Measurements from ENCODE around the gene MEMO1. TPM values are rescaled to one million over a fixed set of nuclear protein-coding genes. Genes with fewer than 3 reads are reported as not detected.

The MEMO1 gene
- polyA plus RNA-seq, 1 donor (not counting 4 experiments of a cell fraction or from before 2014, with no cell fraction given) = 125 TPM

- Histone ChIP-seq H3K9me3 (ENCODE audit: control insufficient read depth, low read depth, low read length) (no peaks in the 10 kb centered on the region), H3K4me1 (ENCODE audit: control insufficient read depth, extremely low read depth, insufficient read depth, low read length) (peaks cover 39% of the 10 kb centered on the region), H3K4me3 (ENCODE audit: control insufficient read depth in 2 of 3, extremely low read depth in 1 of 3, insufficient read depth in 2 of 3, low read depth in 1 of 3, low read length in 3 of 3) (peak overlapping the region; percentile 86 to 98 (median 97)), H2AFZ (ENCODE audit: control insufficient read depth, low read length) (peak overlapping the region; percentile 22), H3K79me2 (ENCODE audit: control insufficient read depth, insufficient read depth, low read length) (peaks cover 51% of the 10 kb centered on the region), H3K27ac (ENCODE audit: control insufficient read depth, insufficient read depth, low read length) (peak overlapping the region; percentile 72), H3K4me2 (ENCODE audit: control insufficient read depth, extremely low read depth, insufficient read depth, low read depth, low read length) (peak overlapping the region; percentile 91), H3K9me1 (ENCODE audit: control insufficient read depth, extremely low read depth, insufficient read depth, low read length) (peaks cover 3% of the 10 kb centered on the region), H4K20me1 (ENCODE audit: control insufficient read depth, extremely low read depth, insufficient read depth, low read length) (peaks cover 16% of the 10 kb centered on the region), H3K27me3 (ENCODE audit: control insufficient read depth, extremely low read depth, insufficient read depth, low read length) (no peaks in the 10 kb centered on the region), H3K9ac (ENCODE audit: control insufficient read depth, extremely low read depth, insufficient read depth, low read length) (peak overlapping the region; percentile 87), H3K36me3 (ENCODE audit: control insufficient read depth in 2 of 2, extremely low read depth in 1 of 2, insufficient read depth in 2 of 2, low read length in 2 of 2) (no peaks in the 10 kb centered on the region)
- FAIRE-seq = no peak
- TF ChIP-seq, protein P1, sequence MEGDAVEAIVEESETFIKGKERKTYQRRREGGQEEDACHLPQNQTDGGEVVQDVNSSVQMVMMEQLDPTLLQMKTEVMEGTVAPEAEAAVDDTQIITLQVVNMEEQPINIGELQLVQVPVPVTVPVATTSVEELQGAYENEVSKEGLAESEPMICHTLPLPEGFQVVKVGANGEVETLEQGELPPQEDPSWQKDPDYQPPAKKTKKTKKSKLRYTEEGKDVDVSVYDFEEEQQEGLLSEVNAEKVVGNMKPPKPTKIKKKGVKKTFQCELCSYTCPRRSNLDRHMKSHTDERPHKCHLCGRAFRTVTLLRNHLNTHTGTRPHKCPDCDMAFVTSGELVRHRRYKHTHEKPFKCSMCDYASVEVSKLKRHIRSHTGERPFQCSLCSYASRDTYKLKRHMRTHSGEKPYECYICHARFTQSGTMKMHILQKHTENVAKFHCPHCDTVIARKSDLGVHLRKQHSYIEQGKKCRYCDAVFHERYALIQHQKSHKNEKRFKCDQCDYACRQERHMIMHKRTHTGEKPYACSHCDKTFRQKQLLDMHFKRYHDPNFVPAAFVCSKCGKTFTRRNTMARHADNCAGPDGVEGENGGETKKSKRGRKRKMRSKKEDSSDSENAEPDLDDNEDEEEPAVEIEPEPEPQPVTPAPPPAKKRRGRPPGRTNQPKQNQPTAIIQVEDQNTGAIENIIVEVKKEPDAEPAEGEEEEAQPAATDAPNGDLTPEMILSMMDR (optimal IDR thresholded peaks at IDR 0.05 in 1 of 3, IDR thresholded peaks at IDR 0.05 in 1 of 3, conservative IDR thresholded peaks at IDR 0.05 in 1 of 3; ENCODE audit: extremely low read depth in 1 of 3, insufficient read depth in 2 of 3, low read length in 3 of 3) = no peak
- no peak for TF ChIP-seq EZH2 (IDR thresholded peaks at IDR 0.05; ENCODE audit: low read length)
- dilution Hi-C loops (cut with MboI; ENCODE audit: extremely low pct_ligation_motif_present, low sequenced_read_pairs) = no loop called here
- DNase-seq (ENCODE audit: low read depth, low spot score) = no peak
Measured at GRCh38 chr2:32009516-32010256, 1.1 kb downstream of the MEMO1 start.

GRCh38 chr2:32008805-32009515 lies 1.8 kb downstream of the MEMO1 start:
- Histone ChIP-seq H3K27ac (ENCODE audit: control insufficient read depth, insufficient read depth, low read length) (peak overlapping the region; percentile 72), H3K79me2 (ENCODE audit: control insufficient read depth, insufficient read depth, low read length) (peaks cover 59% of the 10 kb centered on the region), H3K4me3 (ENCODE audit: control insufficient read depth in 2 of 3, extremely low read depth in 1 of 3, insufficient read depth in 2 of 3, low read depth in 1 of 3, low read length in 3 of 3) (peak overlapping the region; percentile 86 to 98 (median 97)), H3K9me3 (ENCODE audit: control insufficient read depth, low read depth, low read length) (no peaks in the 10 kb centered on the region), H3K4me2 (ENCODE audit: control insufficient read depth, extremely low read depth, insufficient read depth, low read depth, low read length) (peak overlapping the region; percentile 91), H3K36me3 (ENCODE audit: control insufficient read depth in 2 of 2, extremely low read depth in 1 of 2, insufficient read depth in 2 of 2, low read length in 2 of 2) (no peaks in the 10 kb centered on the region), H3K27me3 (ENCODE audit: control insufficient read depth, extremely low read depth, insufficient read depth, low read length) (no peaks in the 10 kb centered on the region), H3K4me1 (ENCODE audit: control insufficient read depth, extremely low read depth, insufficient read depth, low read length) (peaks cover 46% of the 10 kb centered on the region), H3K9me1 (ENCODE audit: control insufficient read depth, extremely low read depth, insufficient read depth, low read length) (peaks cover 3% of the 10 kb centered on the region), H3K9ac (ENCODE audit: control insufficient read depth, extremely low read depth, insufficient read depth, low read length) (peak overlapping the region; percentile 87), H4K20me1 (ENCODE audit: control insufficient read depth, extremely low read depth, insufficient read depth, low read length) (peaks cover 16% of the 10 kb centered on the region), H2AFZ (ENCODE audit: control insufficient read depth, low read length) (no peak overlapping the region)
- dilution Hi-C loops (cut with MboI; ENCODE audit: extremely low pct_ligation_motif_present, low sequenced_read_pairs) = no loop called here
- DNase-seq (ENCODE audit: low read depth, low spot score) (no peak), FAIRE-seq (no peak)
- no peak for TF ChIP-seq EZH2 (IDR thresholded peaks at IDR 0.05; ENCODE audit: low read length)
- TF ChIP-seq, protein P1 (optimal IDR thresholded peaks at IDR 0.05 in 1 of 3, IDR thresholded peaks at IDR 0.05 in 1 of 3, conservative IDR thresholded peaks at IDR 0.05 in 1 of 3; ENCODE audit: extremely low read depth in 1 of 3, insufficient read depth in 2 of 3, low read length in 3 of 3) = no peak

All from keratinocyte (primary cell).